ENCODE data around the gene USP22. TPM values are rescaled to one million over a fixed set of nuclear protein-coding genes. Genes with fewer than 3 reads are reported as not detected.

Gene USP22
- total and polyA plus RNA-seq, 2 experiments from 2014 or later: 68.9 to 296 TPM

GRCh38 chr17:21049457-21049856, 6.6 kb upstream of the USP22 start:
- Histone ChIP-seq H4K20me1 (replicated peaks; ENCODE audit: insufficient read depth) (no peaks in the 10 kb centered on the region), H3K36me3 (ENCODE audit: insufficient read depth) (no peaks in the 10 kb centered on the region), H3K79me2 (replicated peaks; ENCODE audit: insufficient read depth) (no peaks in the 10 kb centered on the region), H2AFZ (no peak overlapping the region), H3K4me3 (no peak overlapping the region), H3K4me1 (ENCODE audit: insufficient read depth) (peaks cover 22% of the 10 kb centered on the region), H3F3A (replicated peaks; ENCODE audit: low read depth) (peaks cover 3% of the 10 kb centered on the region; the same call in 1 of the 2 replicates), H3K27ac (ENCODE audit: low read depth) (no peak overlapping the region), H3K9me2 (ENCODE audit: insufficient read depth) (0 out of 2 replicates have a peak, but pooled peaks cover 4% of the 10 kb centered on the region), H3K27me3 (ENCODE audit: insufficient read depth) (no peaks in the 10 kb centered on the region), H3K4me2 (no peak overlapping the region)
- TF ChIP-seq EZH2 (IDR thresholded peaks at IDR 0.05; ENCODE audit: low read depth, unreplicated experiment) (no peak), ZNF114 (CRISPR knock-in tag; IDR thresholded peaks at IDR 0.05) (no peak), STAT1 (IDR thresholded peaks at IDR 0.05; ENCODE audit: unreplicated experiment) (no peak), JUNB (IDR thresholded peaks at IDR 0.05; ENCODE audit: unreplicated experiment) (no peak)
- Mint-ChIP-seq H3K36me3 (ENCODE audit: low read depth) (no peaks in the 10 kb centered on the region), H3K4me3 (no peak overlapping the region), H3K4me1 (peaks cover 16% of the 10 kb centered on the region), H3K9me3 (no peaks in the 10 kb centered on the region; the same call in 2 of the 3 replicates), H3K27ac (no peak overlapping the region), H3K27me3 (ENCODE audit: insufficient read depth, low read depth, poor library complexity) (peaks cover 7% of the 10 kb centered on the region)
- no peak for ATAC-seq
- DNase-seq (ENCODE audit: low spot score): no peak

GRCh38 chr17:21046216-21046615, 3.4 kb upstream of the USP22 start:
- no peaks in the 10 kb centered on the region for H3K36me3 ChIP-seq (ENCODE audit: insufficient read depth)
- H4K20me1 ChIP-seq (replicated peaks; ENCODE audit: insufficient read depth): no peaks in the 10 kb centered on the region
- H2AFZ ChIP-seq: no peak overlapping the region
- H3K4me1 Mint-ChIP-seq: peaks cover 8% of the 10 kb centered on the region
- no peak overlapping the region for H3K4me3 ChIP-seq
- peaks cover 18% of the 10 kb centered on the region for H3K27me3 Mint-ChIP-seq (ENCODE audit: insufficient read depth, low read depth, poor library complexity)
- H3K36me3 Mint-ChIP-seq (ENCODE audit: low read depth): no peaks in the 10 kb centered on the region
- no peak overlapping the region for H3K27ac ChIP-seq (ENCODE audit: low read depth)
- no peak for ATAC-seq
- no peak overlapping the region for H3K4me2 ChIP-seq
- H3K27me3 ChIP-seq (ENCODE audit: insufficient read depth): no peaks in the 10 kb centered on the region
- peaks cover 7% of the 10 kb centered on the region for H3K4me1 ChIP-seq (ENCODE audit: insufficient read depth)
- H3K9me3 Mint-ChIP-seq: peaks cover 2% of the 10 kb centered on the region
- no peaks in the 10 kb centered on the region for H3K9me2 ChIP-seq (ENCODE audit: insufficient read depth)
- H3K79me2 ChIP-seq (replicated peaks; ENCODE audit: insufficient read depth): peaks cover 10% of the 10 kb centered on the region
- no peak for DNase-seq (ENCODE audit: low spot score)
- no peak overlapping the region for H3K27ac Mint-ChIP-seq
- H3F3A ChIP-seq (replicated peaks; ENCODE audit: low read depth): 0 out of 2 replicates have a peak, but pooled peaks cover 5% of the 10 kb centered on the region
- H3K4me3 Mint-ChIP-seq: no peak overlapping the region
- TF ChIP-seq EZH2 (IDR thresholded peaks at IDR 0.05; ENCODE audit: low read depth, unreplicated experiment) (no peak), POLR2AphosphoS5 (IDR thresholded peaks at IDR 0.05; ENCODE audit: low read depth) (no peak), ZNF331 (CRISPR knock-in tag; IDR thresholded peaks at IDR 0.05; ENCODE audit: low read depth) (no peak), CREB1 (CRISPR knock-in tag; IDR thresholded peaks at IDR 0.05; ENCODE audit: low read depth) (no peak), ZNF462 (CRISPR knock-in tag; IDR thresholded peaks at IDR 0.05) (no peak), STAT1 (IDR thresholded peaks at IDR 0.05; ENCODE audit: unreplicated experiment) (no peak), ETS1 (IDR thresholded peaks at IDR 0.05) (no peak), JUNB (IDR thresholded peaks at IDR 0.05; ENCODE audit: unreplicated experiment) (no peak), CTCF (conservative IDR thresholded peaks at IDR 0.05; ENCODE audit: low read depth in 2 of 2) (no peak), ZNF114 (CRISPR knock-in tag; IDR thresholded peaks at IDR 0.05) (no peak), NANOG (IDR thresholded peaks at IDR 0.05; ENCODE audit: borderline replicate concordance) (no peak)

Data from GM23338 (cell line).